Liver (tissue), 9 donors: ENCODE measurements around the gene B9D2. TPM values are rescaled to one million over a fixed set of nuclear protein-coding genes. Genes with fewer than 3 reads are reported as not detected.

Source experiments
- DNase-seq: peaks from one replicate; pipeline ENCODE4 v3.0.0-alpha.2; 2017; ENCODE audit warnings: low spot score
- H3K27ac ChIP-seq, 2 donors: one replicate each; pipeline ENCODE4 v1.7.0; 2013; ENCODE audit warnings: inconsistent platforms in 2 of 2, low read length in 2 of 2, control low read depth in 1 of 2, low read depth in 1 of 2, mild to moderate bottlenecking in 1 of 2
- H3K27me3 ChIP-seq, 4 donors: one replicate each; pipeline versions ENCODE4 v1.6.1 to v1.7.0; 2013; ENCODE audit warnings: low read length in 3 of 4, inconsistent platforms in 1 of 4, mild to moderate bottlenecking in 1 of 4, moderate library complexity in 1 of 4; ENCODE audit not compliant: control insufficient read depth in 4 of 4, insufficient read depth in 4 of 4
- H3K36me3 ChIP-seq, 4 donors: one replicate each; pipeline versions ENCODE4 v1.6.1 to v1.7.0; 2013; ENCODE audit warnings: low read length in 3 of 4, mild to moderate bottlenecking in 3 of 4, low read depth in 1 of 4, moderate library complexity in 1 of 4; ENCODE audit not compliant: control insufficient read depth in 4 of 4, insufficient read depth in 3 of 4
- H3K4me1 ChIP-seq, 4 donors: one replicate each; pipeline versions ENCODE4 v1.6.1 to v1.7.0; 2013; ENCODE audit warnings: low read length in 3 of 4, mild to moderate bottlenecking in 3 of 4, moderate library complexity in 1 of 4; ENCODE audit not compliant: control insufficient read depth in 4 of 4, insufficient read depth in 4 of 4
- H3K4me3 ChIP-seq, 3 donors: one replicate each; pipeline versions ENCODE4 v1.6.1 to v1.7.0; 2013; ENCODE audit warnings: low read length in 3 of 3, control low read depth in 1 of 3, low read depth in 1 of 3, mild to moderate bottlenecking in 1 of 3
- H3K9ac ChIP-seq, 2 donors: one replicate each; pipeline ENCODE4 v1.7.0; 2013; ENCODE audit warnings: low read length in 2 of 2, mild to moderate bottlenecking in 2 of 2, moderate library complexity in 2 of 2, control low read depth in 1 of 2, low read depth in 1 of 2
- H3K9me3 ChIP-seq, 4 donors: one replicate each; pipeline versions ENCODE4 v1.6.1 to v1.7.0; 2013; ENCODE audit warnings: low read length in 3 of 4; ENCODE audit not compliant: control insufficient read depth in 4 of 4
- ATF3 ChIP-seq: IDR thresholded peaks from 2 replicates; pipeline ENCODE4 v1.6.1; 2016; ENCODE audit warnings: antibody characterized with exemption
- CTCF ChIP-seq: fragments of 150-350 bp; IDR thresholded peaks from 2 replicates; pipeline ENCODE4 v1.5.1; 2017; ENCODE audit warnings: improper control_type of control experiment, low read depth, low read length; ENCODE audit not compliant: missing input control
- FOXA1 ChIP-seq: IDR thresholded peaks from 2 replicates; pipeline ENCODE4 v1.6.1; 2016; ENCODE audit warnings: antibody characterized with exemption
- FOXA2 ChIP-seq: IDR thresholded peaks from 2 replicates; pipeline ENCODE4 v1.6.1; 2016; ENCODE audit warnings: antibody characterized with exemption
- JUND ChIP-seq, 2 donors: IDR thresholded peaks; 2 replicates each; pipeline ENCODE4 v1.6.1; 2016; ENCODE audit warnings: antibody characterized with exemption in 2 of 2
- RAD21 ChIP-seq, 2 donors: IDR thresholded peaks; 2 replicates each; pipeline ENCODE4 v1.6.1; 2016; ENCODE audit warnings: antibody characterized with exemption in 2 of 2, mild to moderate bottlenecking in 2 of 2
- RXRA ChIP-seq, 2 donors: IDR thresholded peaks; 2 replicates each; pipeline ENCODE4 v1.6.1; 2017 to 2018; ENCODE audit warnings: antibody characterized with exemption in 2 of 2, mild to moderate bottlenecking in 1 of 2
- SP1 ChIP-seq: IDR thresholded peaks from 2 replicates; pipeline ENCODE4 v1.6.1; 2018; ENCODE audit warnings: antibody characterized with exemption, mild to moderate bottlenecking
- TAF1 ChIP-seq: conservative IDR thresholded peaks from 2 replicates; pipeline ENCODE4 v1.6.1; 2016; ENCODE audit warnings: antibody characterized with exemption, mild to moderate bottlenecking
- ZBTB33 ChIP-seq: IDR thresholded peaks from 2 replicates; pipeline ENCODE4 v1.6.1; 2016; ENCODE audit warnings: antibody characterized with exemption
- WGBS: extraction: QIAGEN DNeasy Blood & Tissue Kit; methylation state at CpG from one replicate; pipeline ENCODE4 v1.1.7; 2013; 5-methylcytosine and 5-hydroxymethylcytosine counted together
- polyA plus RNA-seq, 2 donors: library from polyadenylated mRNA; stranded (reverse) in 1 of 2; unstranded in 1 of 2; fragments of 200-250 nt in 1 of 2; fragments of >200 nt in 1 of 2; fragmentation: Nextera tagmentation in 1 of 2; extraction: Ambion mirVana in 1 of 2; gene quantifications; one replicate each; pipeline versions ENCODE4 v1.2.1 to v1.2.3, GENCODE V29; 2013 to 2015
- total RNA-seq, 2 donors: library from RNA; depleted of rRNA; stranded (reverse); fragments of >200 nt; gene quantifications; one replicate each; pipeline ENCODE4 v1.2.3, GENCODE V29; 2014
- donor health status: healthy.
- donor health status: healthy.
- donor health status: healthy.
- donor health status: healthy.
- donor health status: healthy.

B9D2 gene
- total and polyA plus RNA-seq, 4 donors: 2.4 to 3.7 (median 3.0) TPM

- DNase-seq: peak; percentile 62
- H3K4me3 ChIP-seq: no peak overlapping the region
- TF ChIP-seq JUND (IDR thresholded peaks at IDR 0.05) (peak in 1 of 2 donors; percentile 40), ATF3 (no peak), FOXA2 (no peak), RAD21 (IDR thresholded peaks at IDR 0.05) (no peak), TAF1 (no peak)
- peak overlapping the region; percentile 49 to 61 for H3K27ac ChIP-seq
- WGBS: 13% methylated on average over 23 of the region's 23 CpGs
- no peaks in the 10 kb centered on the region for H3K27me3 ChIP-seq
- peaks cover 0 to 10% (median 3%) of the 10 kb centered on the region in 4 donors for H3K36me3 ChIP-seq
- no peaks in the 10 kb centered on the region for H3K9me3 ChIP-seq
- H3K4me1 ChIP-seq: peaks cover 10 to 59% (median 23%) of the 10 kb centered on the region in 4 donors
- H3K9ac ChIP-seq: peak overlapping the region in 1 of 2 donors; percentile 19
These were observed 38.9 kb downstream of the B9D2 start for GRCh38 chr19:41324921-41325639.

GRCh38 chr19:41324231-41324702 is 39.7 kb downstream of the B9D2 start:
- Histone ChIP-seq H3K4me3 (no peak overlapping the region), H3K27ac (peak overlapping the region; percentile 31 to 49), H3K27me3 (no peaks in the 10 kb centered on the region), H3K4me1 (peaks cover 10 to 59% (median 23%) of the 10 kb centered on the region in 4 donors), H3K9me3 (no peaks in the 10 kb centered on the region), H3K9ac (no peak overlapping the region), H3K36me3 (peaks cover under 1 to 17% (median 6%) of the 10 kb centered on the region in 4 donors)
- DNase-seq: no peak
- no peak for TF ChIP-seq CTCF
- peak in 1 of 2 donors; percentile 35 for TF ChIP-seq RXRA (IDR thresholded peaks at IDR 0.05)
- 79% methylated on average over 7 of the region's 7 CpGs for WGBS

GRCh38 chr19:41323430-41324125 is 40.4 kb downstream of the B9D2 start:
- Histone ChIP-seq H3K27me3 (no peaks in the 10 kb centered on the region), H3K9ac (no peak overlapping the region), H3K27ac (peak overlapping the region; percentile 49 to 53), H3K9me3 (no peaks in the 10 kb centered on the region), H3K4me3 (no peak overlapping the region), H3K36me3 (peaks cover 1 to 24% (median 11%) of the 10 kb centered on the region in 4 donors), H3K4me1 (peaks cover 9 to 52% (median 23%) of the 10 kb centered on the region in 4 donors)
- TF ChIP-seq ZBTB33: no peak
- TF ChIP-seq JUND (IDR thresholded peaks at IDR 0.05): peak in 1 of 2 donors; percentile 46
- no peak for TF ChIP-seq SP1
- TF ChIP-seq FOXA1: no peak
- no peak for TF ChIP-seq FOXA2
- no peak for TF ChIP-seq ATF3
- no peak for DNase-seq
- WGBS: 70% methylated on average over 16 of the region's 16 CpGs
